WTC11 (cell line): ENCODE data around the gene RGS9. TPM values are rescaled to one million over a fixed set of nuclear protein-coding genes. Genes with fewer than 3 reads are reported as not detected.

ENCODE experiments used
- ATAC-seq: fragments of 200-7000 bp; cut with Tn5 transposase; 2 replicates; pipeline ENCODE4 v1.10.0; 2021; ENCODE audit warnings: mild to moderate bottlenecking, moderate library complexity
- CTCF ChIA-PET: fragments of 300-600 bp; sonication (Branson Sonifier 250); formaldehyde crosslinking; loops from one replicate; lab custom pipeline; 2021; ENCODE audit warnings: antibody characterized with exemption; lab: Charles Lee
- POLR2A ChIA-PET: fragments of 350-600 bp; sonication (Branson Sonifier 250); formaldehyde crosslinking; loops from one replicate; lab custom pipeline; 2021; ENCODE audit warnings: antibody characterized with exemption; lab: Charles Lee
- DNase-seq: peaks from one replicate; pipeline ENCODE4 v3.0.0; 2021; ENCODE audit warnings: low spot score
- H3K27ac Mint-ChIP-seq: 2 replicates; pipeline ENCODE4 v1.8.0; 2021; ENCODE audit warnings: mixed read lengths
- H3K27me3 Mint-ChIP-seq: 2 replicates; pipeline ENCODE4 v1.8.0; 2021; ENCODE audit warnings: low read depth, mild to moderate bottlenecking, moderate library complexity, mixed read lengths
- H3K36me3 Mint-ChIP-seq: 2 replicates; pipeline ENCODE4 v1.8.0; 2021; ENCODE audit warnings: mixed read lengths
- H3K4me1 Mint-ChIP-seq: 2 replicates; pipeline ENCODE4 v1.8.0; 2022; ENCODE audit warnings: mixed read lengths
- H3K4me3 Mint-ChIP-seq: 2 replicates; pipeline ENCODE4 v1.8.0; 2021; ENCODE audit warnings: mild to moderate bottlenecking, moderate library complexity, mixed read lengths
- H3K9me3 Mint-ChIP-seq: 2 replicates; pipeline ENCODE4 v1.8.0; 2021; ENCODE audit warnings: mixed read lengths
- CBFB ChIP-seq: sonication (generic); formaldehyde crosslinking; IDR thresholded peaks from 2 replicates; pipeline ENCODE4 v1.8.1; 2022; ENCODE audit warnings: mild to moderate bottlenecking, low read depth, missing genetic modification reagents
- FOXK1 ChIP-seq: sonication (generic); formaldehyde crosslinking; IDR thresholded peaks from 2 replicates; pipeline ENCODE4 v1.8.0; 2022; ENCODE audit warnings: mild to moderate bottlenecking, moderate library complexity, missing genetic modification reagents
- GTF2I ChIP-seq: fragments of 250-450 bp; sonication (Bioruptor Pico); conservative IDR thresholded peaks from 2 replicates; pipeline ENCODE4 v1.4.0; 2021; ENCODE audit warnings: mild to moderate bottlenecking
- IRF2 ChIP-seq: sonication (generic); formaldehyde crosslinking; IDR thresholded peaks from 2 replicates; pipeline ENCODE4 v1.8.0; 2022; ENCODE audit warnings: low read depth, missing genetic modification reagents, borderline replicate concordance
- JUN ChIP-seq: sonication (generic); formaldehyde crosslinking; IDR thresholded peaks from 2 replicates; pipeline ENCODE4 v1.8.0; 2023; ENCODE audit warnings: mild to moderate bottlenecking, missing genetic modification reagents
- NR2C2 ChIP-seq: sonication (generic); formaldehyde crosslinking; IDR thresholded peaks from 2 replicates; pipeline ENCODE4 v1.8.0; 2022; ENCODE audit warnings: mild to moderate bottlenecking, missing genetic modification reagents
- NR3C1 ChIP-seq: sonication (generic); formaldehyde crosslinking; conservative IDR thresholded peaks from 2 replicates; pipeline ENCODE4 v1.8.1; 2023; ENCODE audit warnings: low read depth, mild to moderate bottlenecking, missing genetic modification reagents
- OVOL2 ChIP-seq: fragments of 250-450 bp; sonication (Bioruptor Pico); IDR thresholded peaks from 2 replicates; pipeline ENCODE4 v1.9.0; 2021; ENCODE audit warnings: mild to moderate bottlenecking, borderline replicate concordance
- RELA ChIP-seq: sonication (generic); formaldehyde crosslinking; IDR thresholded peaks from 2 replicates; pipeline ENCODE4 v1.8.1; 2022; ENCODE audit warnings: missing genetic modification reagents, mild to moderate bottlenecking, borderline replicate concordance
- SOX15 ChIP-seq: fragments of 250-450 bp; sonication (Bioruptor Pico); IDR thresholded peaks from 2 replicates; pipeline ENCODE4 v1.9.0; 2021; ENCODE audit warnings: mild to moderate bottlenecking
- TEAD4 ChIP-seq: sonication (generic); formaldehyde crosslinking; IDR thresholded peaks from 2 replicates; pipeline ENCODE4 v1.8.0; 2022; ENCODE audit warnings: mild to moderate bottlenecking, missing genetic modification reagents
- ZNF317 ChIP-seq: sonication (generic); formaldehyde crosslinking; IDR thresholded peaks from 2 replicates; pipeline ENCODE4 v1.8.1; 2023; ENCODE audit warnings: low read depth, mild to moderate bottlenecking, moderate library complexity, missing genetic modification reagents, borderline replicate concordance
- ZNF423 ChIP-seq: fragments of 250-450 bp; sonication (Bioruptor Pico); IDR thresholded peaks from 2 replicates; pipeline ENCODE4 v2.1.2; 2022; ENCODE audit warnings: mild to moderate bottlenecking, moderate library complexity
- total RNA-seq: library from RNA; stranded (reverse); gene quantifications from 3 replicates; pipeline ENCODE4 v1.2.3, GENCODE V29; 2021
- TF ChIP-seq, protein P1 (sequence below): sonication (generic); formaldehyde crosslinking; conservative IDR thresholded peaks from 2 replicates; pipeline ENCODE4 v1.8.1; 2022; ENCODE audit warnings: mild to moderate bottlenecking, missing genetic modification reagents
- TF ChIP-seq, protein P2 (sequence below): fragments of 250-450 bp; sonication (Bioruptor Pico); IDR thresholded peaks from 2 replicates; pipeline ENCODE4 v1.8.0; 2021; ENCODE audit warnings: mild to moderate bottlenecking
- TF ChIP-seq, protein P3 (sequence below): fragments of 250-450 bp; sonication (Bioruptor Pico); IDR thresholded peaks from 2 replicates; pipeline ENCODE4 v2.1.2; 2022; ENCODE audit warnings: mild to moderate bottlenecking, moderate library complexity
- TF ChIP-seq, protein P4 (sequence below): sonication (generic); formaldehyde crosslinking; IDR thresholded peaks from 2 replicates; pipeline ENCODE4 v1.8.1; 2023; ENCODE audit warnings: mild to moderate bottlenecking, missing genetic modification reagents
- TF ChIP-seq, protein P5 (sequence below): sonication (generic); formaldehyde crosslinking; IDR thresholded peaks from 2 replicates; pipeline ENCODE4 v1.8.0; 2023; ENCODE audit warnings: mild to moderate bottlenecking, missing genetic modification reagents
- TF ChIP-seq, protein P6 (sequence below): fragments of 200-600 bp; IDR thresholded peaks from 2 replicates; pipeline ENCODE4 v1.8.0; 2022; ENCODE audit warnings: antibody characterized with exemption

Gene RGS9
- total RNA-seq, 1 experiment from 2014 or later: 11.3 TPM

GRCh38 chr17:65249774-65250173 is 112.6 kb downstream of the RGS9 start:
- Mint-ChIP-seq H3K27me3 (no peaks in the 10 kb centered on the region; the same call in 1 of the 2 replicates), H3K36me3 (no peaks in the 10 kb centered on the region), H3K4me1 (no peaks in the 10 kb centered on the region), H3K9me3 (no peaks in the 10 kb centered on the region), H3K4me3 (no peak overlapping the region), H3K27ac (no peak overlapping the region)
- DNase-seq (no peak), ATAC-seq (no peak)
- ChIA-PET POLR2A (interaction anchor here (0.6 kb wide), 1 partner anchor 182 kb away, joined by 5 read pairs; no protein-coding TSS in a partner anchor), CTCF (no interaction called here)
- no peak for TF ChIP-seq IRF2
- TF ChIP-seq, protein P1, sequence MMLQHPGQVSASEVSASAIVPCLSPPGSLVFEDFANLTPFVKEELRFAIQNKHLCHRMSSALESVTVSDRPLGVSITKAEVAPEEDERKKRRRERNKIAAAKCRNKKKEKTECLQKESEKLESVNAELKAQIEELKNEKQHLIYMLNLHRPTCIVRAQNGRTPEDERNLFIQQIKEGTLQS (CRISPR knock-in tag): no peak
- TF ChIP-seq GTF2I (CRISPR knock-in tag): no peak
- TF ChIP-seq RELA (CRISPR knock-in tag): no peak
- TF ChIP-seq, protein P2, sequence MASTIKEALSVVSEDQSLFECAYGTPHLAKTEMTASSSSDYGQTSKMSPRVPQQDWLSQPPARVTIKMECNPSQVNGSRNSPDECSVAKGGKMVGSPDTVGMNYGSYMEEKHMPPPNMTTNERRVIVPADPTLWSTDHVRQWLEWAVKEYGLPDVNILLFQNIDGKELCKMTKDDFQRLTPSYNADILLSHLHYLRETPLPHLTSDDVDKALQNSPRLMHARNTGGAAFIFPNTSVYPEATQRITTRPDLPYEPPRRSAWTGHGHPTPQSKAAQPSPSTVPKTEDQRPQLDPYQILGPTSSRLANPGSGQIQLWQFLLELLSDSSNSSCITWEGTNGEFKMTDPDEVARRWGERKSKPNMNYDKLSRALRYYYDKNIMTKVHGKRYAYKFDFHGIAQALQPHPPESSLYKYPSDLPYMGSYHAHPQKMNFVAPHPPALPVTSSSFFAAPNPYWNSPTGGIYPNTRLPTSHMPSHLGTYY: no peak
- TF ChIP-seq, protein P3, sequence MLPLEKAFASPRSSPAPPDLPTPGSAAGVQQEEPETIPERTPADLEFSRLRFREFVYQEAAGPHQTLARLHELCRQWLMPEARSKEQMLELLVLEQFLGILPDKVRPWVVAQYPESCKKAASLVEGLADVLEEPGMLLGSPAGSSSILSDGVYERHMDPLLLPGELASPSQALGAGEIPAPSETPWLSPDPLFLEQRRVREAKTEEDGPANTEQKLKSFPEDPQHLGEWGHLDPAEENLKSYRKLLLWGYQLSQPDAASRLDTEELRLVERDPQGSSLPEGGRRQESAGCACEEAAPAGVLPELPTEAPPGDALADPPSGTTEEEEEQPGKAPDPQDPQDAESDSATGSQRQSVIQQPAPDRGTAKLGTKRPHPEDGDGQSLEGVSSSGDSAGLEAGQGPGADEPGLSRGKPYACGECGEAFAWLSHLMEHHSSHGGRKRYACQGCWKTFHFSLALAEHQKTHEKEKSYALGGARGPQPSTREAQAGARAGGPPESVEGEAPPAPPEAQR: no peak
- TF ChIP-seq, protein P4, sequence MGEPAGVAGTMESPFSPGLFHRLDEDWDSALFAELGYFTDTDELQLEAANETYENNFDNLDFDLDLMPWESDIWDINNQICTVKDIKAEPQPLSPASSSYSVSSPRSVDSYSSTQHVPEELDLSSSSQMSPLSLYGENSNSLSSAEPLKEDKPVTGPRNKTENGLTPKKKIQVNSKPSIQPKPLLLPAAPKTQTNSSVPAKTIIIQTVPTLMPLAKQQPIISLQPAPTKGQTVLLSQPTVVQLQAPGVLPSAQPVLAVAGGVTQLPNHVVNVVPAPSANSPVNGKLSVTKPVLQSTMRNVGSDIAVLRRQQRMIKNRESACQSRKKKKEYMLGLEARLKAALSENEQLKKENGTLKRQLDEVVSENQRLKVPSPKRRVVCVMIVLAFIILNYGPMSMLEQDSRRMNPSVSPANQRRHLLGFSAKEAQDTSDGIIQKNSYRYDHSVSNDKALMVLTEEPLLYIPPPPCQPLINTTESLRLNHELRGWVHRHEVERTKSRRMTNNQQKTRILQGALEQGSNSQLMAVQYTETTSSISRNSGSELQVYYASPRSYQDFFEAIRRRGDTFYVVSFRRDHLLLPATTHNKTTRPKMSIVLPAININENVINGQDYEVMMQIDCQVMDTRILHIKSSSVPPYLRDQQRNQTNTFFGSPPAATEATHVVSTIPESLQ: no peak
- TF ChIP-seq FOXK1 (CRISPR knock-in tag): no peak
- TF ChIP-seq OVOL2 (CRISPR knock-in tag): no peak
- no peak for TF ChIP-seq NR3C1 (CRISPR knock-in tag)
- TF ChIP-seq SOX15: no peak
- no peak for TF ChIP-seq CBFB
- no peak for TF ChIP-seq JUN (CRISPR knock-in tag)
- no peak for TF ChIP-seq TEAD4
- TF ChIP-seq, protein P5, sequence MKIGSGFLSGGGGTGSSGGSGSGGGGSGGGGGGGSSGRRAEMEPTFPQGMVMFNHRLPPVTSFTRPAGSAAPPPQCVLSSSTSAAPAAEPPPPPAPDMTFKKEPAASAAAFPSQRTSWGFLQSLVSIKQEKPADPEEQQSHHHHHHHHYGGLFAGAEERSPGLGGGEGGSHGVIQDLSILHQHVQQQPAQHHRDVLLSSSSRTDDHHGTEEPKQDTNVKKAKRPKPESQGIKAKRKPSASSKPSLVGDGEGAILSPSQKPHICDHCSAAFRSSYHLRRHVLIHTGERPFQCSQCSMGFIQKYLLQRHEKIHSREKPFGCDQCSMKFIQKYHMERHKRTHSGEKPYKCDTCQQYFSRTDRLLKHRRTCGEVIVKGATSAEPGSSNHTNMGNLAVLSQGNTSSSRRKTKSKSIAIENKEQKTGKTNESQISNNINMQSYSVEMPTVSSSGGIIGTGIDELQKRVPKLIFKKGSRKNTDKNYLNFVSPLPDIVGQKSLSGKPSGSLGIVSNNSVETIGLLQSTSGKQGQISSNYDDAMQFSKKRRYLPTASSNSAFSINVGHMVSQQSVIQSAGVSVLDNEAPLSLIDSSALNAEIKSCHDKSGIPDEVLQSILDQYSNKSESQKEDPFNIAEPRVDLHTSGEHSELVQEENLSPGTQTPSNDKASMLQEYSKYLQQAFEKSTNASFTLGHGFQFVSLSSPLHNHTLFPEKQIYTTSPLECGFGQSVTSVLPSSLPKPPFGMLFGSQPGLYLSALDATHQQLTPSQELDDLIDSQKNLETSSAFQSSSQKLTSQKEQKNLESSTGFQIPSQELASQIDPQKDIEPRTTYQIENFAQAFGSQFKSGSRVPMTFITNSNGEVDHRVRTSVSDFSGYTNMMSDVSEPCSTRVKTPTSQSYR: no peak
- no peak for TF ChIP-seq ZNF317 (CRISPR knock-in tag)
- no peak for TF ChIP-seq ZNF423 (CRISPR knock-in tag)
- TF ChIP-seq NR2C2 (CRISPR knock-in tag): no peak
- TF ChIP-seq, protein P6, sequence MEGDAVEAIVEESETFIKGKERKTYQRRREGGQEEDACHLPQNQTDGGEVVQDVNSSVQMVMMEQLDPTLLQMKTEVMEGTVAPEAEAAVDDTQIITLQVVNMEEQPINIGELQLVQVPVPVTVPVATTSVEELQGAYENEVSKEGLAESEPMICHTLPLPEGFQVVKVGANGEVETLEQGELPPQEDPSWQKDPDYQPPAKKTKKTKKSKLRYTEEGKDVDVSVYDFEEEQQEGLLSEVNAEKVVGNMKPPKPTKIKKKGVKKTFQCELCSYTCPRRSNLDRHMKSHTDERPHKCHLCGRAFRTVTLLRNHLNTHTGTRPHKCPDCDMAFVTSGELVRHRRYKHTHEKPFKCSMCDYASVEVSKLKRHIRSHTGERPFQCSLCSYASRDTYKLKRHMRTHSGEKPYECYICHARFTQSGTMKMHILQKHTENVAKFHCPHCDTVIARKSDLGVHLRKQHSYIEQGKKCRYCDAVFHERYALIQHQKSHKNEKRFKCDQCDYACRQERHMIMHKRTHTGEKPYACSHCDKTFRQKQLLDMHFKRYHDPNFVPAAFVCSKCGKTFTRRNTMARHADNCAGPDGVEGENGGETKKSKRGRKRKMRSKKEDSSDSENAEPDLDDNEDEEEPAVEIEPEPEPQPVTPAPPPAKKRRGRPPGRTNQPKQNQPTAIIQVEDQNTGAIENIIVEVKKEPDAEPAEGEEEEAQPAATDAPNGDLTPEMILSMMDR: no peak
